ENCODE results near the gene COL25A1. TPM values are rescaled to one million over a fixed set of nuclear protein-coding genes. Genes with fewer than 3 reads are reported as not detected.
A peak's percentile ranks its signal among the peaks of the same experiment; 100 is the strongest.

Gene COL25A1
- total and polyA plus RNA-seq, 5 donors from 2014 or later: 0.19 TPM; not detected in 4

- Histone ChIP-seq H3K9me3 (ENCODE audit: control insufficient read depth in 2 of 2, low read length in 2 of 2) (no peaks in the 10 kb centered on the region), H3K4me1 (ENCODE audit: control insufficient read depth, insufficient read depth, low read length, poor library complexity, severe bottlenecking) (no peaks in the 10 kb centered on the region), H3K27ac (ENCODE audit: insufficient read depth, low read length, poor library complexity, severe bottlenecking) (no peak overlapping the region), H3K27me3 (ENCODE audit: control insufficient read depth, insufficient read depth, low read length) (no peaks in the 10 kb centered on the region), H3K4me3 (ENCODE audit: low read depth, low read length) (no peak overlapping the region), H3K36me3 (ENCODE audit: control insufficient read depth, insufficient read depth, low read length) (no peaks in the 10 kb centered on the region)
- no peaks in the 10 kb centered on the region for H3K9me3 Mint-ChIP-seq
- DNase-seq (no peak), ATAC-seq (ENCODE audit: low read depth in 2 of 2) (no peak)
- H3K27me3 Mint-ChIP-seq: peaks cover 19% of the 10 kb centered on the region
- no peak overlapping the region for H3K27ac Mint-ChIP-seq
- no peak overlapping the region for H3K4me3 Mint-ChIP-seq
- H3K36me3 Mint-ChIP-seq: no peaks in the 10 kb centered on the region
- no peaks in the 10 kb centered on the region for H3K4me1 Mint-ChIP-seq
These were observed 471.8 kb downstream of the COL25A1 start for GRCh38 chr4:108830509-108831244.

GRCh38 chr4:108829966-108830492 is 472.4 kb downstream of the COL25A1 start:
- Histone ChIP-seq H3K27ac (ENCODE audit: insufficient read depth, low read length, poor library complexity, severe bottlenecking) (no peak overlapping the region), H3K4me3 (ENCODE audit: low read depth, low read length) (no peak overlapping the region), H3K9me3 (ENCODE audit: control insufficient read depth in 2 of 2, low read length in 2 of 2) (no peaks in the 10 kb centered on the region), H3K27me3 (ENCODE audit: control insufficient read depth, insufficient read depth, low read length) (no peaks in the 10 kb centered on the region), H3K36me3 (ENCODE audit: control insufficient read depth, insufficient read depth, low read length) (no peaks in the 10 kb centered on the region), H3K4me1 (ENCODE audit: control insufficient read depth, insufficient read depth, low read length, poor library complexity, severe bottlenecking) (no peaks in the 10 kb centered on the region)
- Mint-ChIP-seq H3K36me3 (no peaks in the 10 kb centered on the region), H3K9me3 (no peaks in the 10 kb centered on the region), H3K4me1 (no peaks in the 10 kb centered on the region), H3K4me3 (no peak overlapping the region), H3K27ac (no peak overlapping the region), H3K27me3 (peaks cover 19% of the 10 kb centered on the region)
- DNase-seq (no peak), ATAC-seq (ENCODE audit: low read depth in 2 of 2) (no peak)

GRCh38 chr4:108828620-108829019 is 473.8 kb downstream of the COL25A1 start:
- Histone ChIP-seq H3K36me3 (ENCODE audit: control insufficient read depth, insufficient read depth, low read length) (no peaks in the 10 kb centered on the region), H3K27ac (ENCODE audit: insufficient read depth, low read length, poor library complexity, severe bottlenecking) (no peak overlapping the region), H3K4me1 (ENCODE audit: control insufficient read depth, insufficient read depth, low read length, poor library complexity, severe bottlenecking) (no peaks in the 10 kb centered on the region), H3K9me3 (ENCODE audit: control insufficient read depth in 2 of 2, low read length in 2 of 2) (no peaks in the 10 kb centered on the region), H3K27me3 (ENCODE audit: control insufficient read depth, insufficient read depth, low read length) (no peaks in the 10 kb centered on the region), H3K4me3 (ENCODE audit: low read depth, low read length) (no peak overlapping the region)
- Mint-ChIP-seq H3K36me3 (no peaks in the 10 kb centered on the region), H3K4me3 (no peak overlapping the region), H3K4me1 (no peaks in the 10 kb centered on the region), H3K27ac (no peak overlapping the region), H3K27me3 (peaks cover 14% of the 10 kb centered on the region), H3K9me3 (no peaks in the 10 kb centered on the region)
- DNase-seq (no peak), ATAC-seq (ENCODE audit: low read depth in 2 of 2) (no peak)

GRCh38 chr4:108825737-108826136 is 476.7 kb downstream of the COL25A1 start:
- Histone ChIP-seq H3K9me3 (ENCODE audit: control insufficient read depth in 2 of 2, low read length in 2 of 2) (no peaks in the 10 kb centered on the region), H3K27me3 (ENCODE audit: control insufficient read depth, insufficient read depth, low read length) (no peaks in the 10 kb centered on the region), H3K4me3 (ENCODE audit: low read depth, low read length) (no peak overlapping the region), H3K27ac (ENCODE audit: insufficient read depth, low read length, poor library complexity, severe bottlenecking) (no peak overlapping the region), H3K4me1 (ENCODE audit: control insufficient read depth, insufficient read depth, low read length, poor library complexity, severe bottlenecking) (no peaks in the 10 kb centered on the region), H3K36me3 (ENCODE audit: control insufficient read depth, insufficient read depth, low read length) (no peaks in the 10 kb centered on the region)
- no peak for ATAC-seq (ENCODE audit: low read depth in 2 of 2)
- no peak for DNase-seq
- Mint-ChIP-seq H3K27ac (no peak overlapping the region), H3K9me3 (peaks cover 0 to 2% (median 0%) of the 10 kb centered on the region in 7 donors), H3K27me3 (peaks cover 6% of the 10 kb centered on the region), H3K4me1 (no peaks in the 10 kb centered on the region), H3K36me3 (no peaks in the 10 kb centered on the region), H3K4me3 (no peak overlapping the region)

- Histone ChIP-seq H3K9me3 (ENCODE audit: control insufficient read depth in 2 of 2, low read length in 2 of 2) (no peaks in the 10 kb centered on the region), H3K4me1 (ENCODE audit: control insufficient read depth, insufficient read depth, low read length, poor library complexity, severe bottlenecking) (no peaks in the 10 kb centered on the region), H3K27me3 (ENCODE audit: control insufficient read depth, insufficient read depth, low read length) (no peaks in the 10 kb centered on the region), H3K36me3 (ENCODE audit: control insufficient read depth, insufficient read depth, low read length) (no peaks in the 10 kb centered on the region), H3K27ac (ENCODE audit: insufficient read depth, low read length, poor library complexity, severe bottlenecking) (no peak overlapping the region), H3K4me3 (ENCODE audit: low read depth, low read length) (no peak overlapping the region)
- H3K4me1 Mint-ChIP-seq: no peaks in the 10 kb centered on the region
- no peak for ATAC-seq (ENCODE audit: low read depth in 2 of 2)
- no peak overlapping the region for H3K4me3 Mint-ChIP-seq
- peaks cover 0 to 2% (median 0%) of the 10 kb centered on the region in 7 donors for H3K9me3 Mint-ChIP-seq
- no peak for DNase-seq
- H3K27me3 Mint-ChIP-seq: peaks cover 3% of the 10 kb centered on the region
- no peaks in the 10 kb centered on the region for H3K36me3 Mint-ChIP-seq
- H3K27ac Mint-ChIP-seq: no peak overlapping the region
These were observed 481.0 kb downstream of the COL25A1 start for GRCh38 chr4:108821351-108821930.

- no peak for ATAC-seq (ENCODE audit: low read depth in 2 of 2)
- Mint-ChIP-seq H3K27ac (no peak overlapping the region), H3K9me3 (peaks cover 0 to 2% (median 0%) of the 10 kb centered on the region in 7 donors), H3K4me3 (no peak overlapping the region), H3K4me1 (no peaks in the 10 kb centered on the region), H3K27me3 (peaks cover 11% of the 10 kb centered on the region), H3K36me3 (no peaks in the 10 kb centered on the region)
- no peaks in the 10 kb centered on the region for H3K4me1 ChIP-seq (ENCODE audit: control insufficient read depth, insufficient read depth, low read length, poor library complexity, severe bottlenecking)
- H3K27ac ChIP-seq (ENCODE audit: insufficient read depth, low read length, poor library complexity, severe bottlenecking): no peak overlapping the region
- no peaks in the 10 kb centered on the region for H3K27me3 ChIP-seq (ENCODE audit: control insufficient read depth, insufficient read depth, low read length)
- no peaks in the 10 kb centered on the region for H3K36me3 ChIP-seq (ENCODE audit: control insufficient read depth, insufficient read depth, low read length)
- DNase-seq: no peak
- H3K9me3 ChIP-seq (ENCODE audit: control insufficient read depth in 2 of 2, low read length in 2 of 2): no peaks in the 10 kb centered on the region
- no peak overlapping the region for H3K4me3 ChIP-seq (ENCODE audit: low read depth, low read length)
These were observed 481.7 kb downstream of the COL25A1 start for GRCh38 chr4:108820492-108821350.

- Mint-ChIP-seq H3K4me3 (no peak overlapping the region), H3K27ac (no peak overlapping the region), H3K4me1 (no peaks in the 10 kb centered on the region), H3K27me3 (peaks cover 12% of the 10 kb centered on the region), H3K9me3 (no peaks in the 10 kb centered on the region), H3K36me3 (no peaks in the 10 kb centered on the region)
- peak in 1 of 3 donors; percentile 14 for DNase-seq
- no peaks in the 10 kb centered on the region for H3K4me1 ChIP-seq (ENCODE audit: control insufficient read depth, insufficient read depth, low read length, poor library complexity, severe bottlenecking)
- H3K9me3 ChIP-seq (ENCODE audit: control insufficient read depth in 2 of 2, low read length in 2 of 2): no peaks in the 10 kb centered on the region
- no peaks in the 10 kb centered on the region for H3K36me3 ChIP-seq (ENCODE audit: control insufficient read depth, insufficient read depth, low read length)
- H3K27me3 ChIP-seq (ENCODE audit: control insufficient read depth, insufficient read depth, low read length): no peaks in the 10 kb centered on the region
- no peak for ATAC-seq (ENCODE audit: low read depth in 2 of 2)
- no peak overlapping the region for H3K27ac ChIP-seq (ENCODE audit: insufficient read depth, low read length, poor library complexity, severe bottlenecking)
- no peak overlapping the region for H3K4me3 ChIP-seq (ENCODE audit: low read depth, low read length)
These were observed 488.1 kb downstream of the COL25A1 start for GRCh38 chr4:108814326-108814725.

Measured in CD4-positive, CD25-positive, alpha-beta regulatory T cell (primary cell).